Measurements from ENCODE around the gene PIK3R1. TPM values are rescaled to one million over a fixed set of nuclear protein-coding genes. Genes with fewer than 3 reads are reported as not detected.
"Not testable (repeated sequence)": the region's sequence is repeated elsewhere in the genome, so short reads cannot be mapped to it uniquely, and the experiment has no call there.

The PIK3R1 gene
- total RNA-seq, 1 donor from 2014 or later, result 128 TPM

DNA sequence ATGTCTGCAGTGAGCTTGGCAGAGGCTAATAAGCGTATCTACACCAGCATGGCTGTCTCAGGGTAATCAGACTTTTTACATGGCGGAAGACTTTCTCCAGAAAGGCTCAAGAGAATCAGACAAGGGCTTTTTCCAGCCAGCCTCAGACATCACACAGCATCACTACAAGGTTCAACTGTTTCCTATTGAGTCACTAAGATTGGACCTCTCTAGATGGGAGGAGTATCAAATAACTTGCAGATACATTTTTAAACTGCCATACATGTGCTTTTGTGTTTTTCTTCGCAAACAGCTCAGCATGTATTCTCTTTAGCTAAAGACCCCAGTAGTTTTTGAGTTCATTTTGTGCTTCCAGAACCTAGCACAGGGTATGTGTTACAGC, 22.9 kb upstream of the PIK3R1 start:
- DNase-seq (ENCODE audit: low spot score in 2 of 2) (no peak), FAIRE-seq (no peak)

DNA sequence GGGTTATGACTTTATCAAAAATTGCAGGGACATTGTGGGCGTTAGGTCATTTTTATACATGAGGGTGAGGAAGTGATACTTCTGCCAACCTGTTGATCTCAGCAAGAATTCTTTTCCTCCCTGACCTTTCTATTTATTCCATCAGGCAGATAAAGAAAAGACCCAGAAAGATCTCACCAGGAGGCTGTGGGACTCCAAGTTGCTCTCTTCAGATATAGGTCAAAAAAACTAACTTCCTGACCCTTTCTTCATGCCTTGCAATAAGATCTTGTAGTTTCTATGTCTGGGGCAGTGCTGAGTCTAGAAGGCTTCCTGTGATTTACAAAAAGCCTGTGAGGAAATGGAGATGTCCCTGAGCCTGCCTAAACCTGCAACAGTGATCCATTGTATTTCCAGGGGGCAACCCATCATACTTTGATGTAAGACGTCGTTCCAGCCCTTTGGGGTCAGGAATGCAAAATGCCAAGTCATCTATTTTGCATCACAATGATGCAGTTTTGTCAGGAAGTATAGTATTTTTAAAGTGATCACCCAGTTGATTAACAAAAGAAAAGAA, 22.0 kb upstream of the PIK3R1 start:
- DNase-seq (ENCODE audit: low spot score in 2 of 2), result no peak
- no peak for FAIRE-seq

- FAIRE-seq, result no peak
- DNase-seq (ENCODE audit: low spot score in 2 of 2), result no peak
Measured at GRCh38 chr5:68194386-68194785, 21.2 kb upstream of the PIK3R1 start.

- DNase-seq (ENCODE audit: low spot score in 2 of 2) (no peak), FAIRE-seq (no peak)
Measured at GRCh38 chr5:68195137-68195536, 20.4 kb upstream of the PIK3R1 start.

GRCh38 chr5:68196876-68197275, 18.7 kb upstream of the PIK3R1 start:
- no peak for FAIRE-seq
- no peak for DNase-seq (ENCODE audit: low spot score in 2 of 2)

GRCh38 chr5:68200288-68200687, 15.3 kb upstream of the PIK3R1 start:
- FAIRE-seq, result no peak
- no peak for DNase-seq (ENCODE audit: low spot score in 2 of 2)

DNA sequence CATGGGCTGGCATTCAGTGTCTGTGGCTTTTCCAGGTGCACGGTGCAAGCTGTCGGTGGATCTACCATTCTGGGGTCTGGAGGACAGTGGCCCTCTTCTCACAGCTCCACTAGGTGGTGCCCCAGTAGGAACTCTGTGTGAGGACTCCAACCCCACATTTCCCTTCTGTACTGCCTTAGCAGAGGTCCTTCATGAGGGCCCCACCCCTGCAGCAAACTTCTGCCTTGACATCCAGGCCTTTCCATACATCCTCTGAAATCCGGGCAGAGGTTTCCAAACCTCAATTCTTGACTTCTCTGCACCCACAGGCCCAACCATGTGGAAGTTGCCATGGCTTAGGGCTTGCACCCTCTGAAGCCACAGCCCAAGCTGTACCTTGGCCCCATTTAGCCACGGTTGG, 4.9 kb upstream of the PIK3R1 start:
- not testable (repeated sequence) for FAIRE-seq; DNase-seq (ENCODE audit: low spot score in 2 of 2)

- no peak for FAIRE-seq
Measured at GRCh38 chr5:68214482-68215207, 911 bp upstream of the PIK3R1 start.

DNA sequence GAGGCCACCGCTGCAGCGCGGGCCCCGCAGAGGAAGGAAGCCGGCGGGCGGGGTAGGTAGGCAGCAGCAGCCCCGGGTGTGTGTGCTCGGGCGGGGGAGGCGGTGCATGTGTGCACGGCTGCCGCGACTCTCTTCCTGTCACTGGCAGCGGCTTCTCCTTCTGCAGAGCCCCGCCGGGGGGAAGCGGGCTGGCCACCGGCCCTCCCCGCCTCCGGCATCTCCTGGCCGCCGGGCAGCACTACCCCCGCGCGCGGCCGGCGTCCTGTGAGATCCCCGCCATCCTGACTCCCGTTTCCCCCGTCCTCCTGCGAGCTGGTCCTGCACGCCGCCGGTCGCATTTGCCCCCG, 315 bp downstream of the PIK3R1 start:
- DNase-seq (ENCODE audit: low spot score in 2 of 2) (peak in 1 of 2 donors; percentile 74), FAIRE-seq (no peak)

More at GRCh38 chr5:68214482-68215207, 911 bp upstream of the PIK3R1 start:
- DNase-seq (ENCODE audit: low spot score in 2 of 2), result peak; percentile 31 to 75

GRCh38 chr5:68216245-68217046, 890 bp downstream of the PIK3R1 start:
- FAIRE-seq (no peak), DNase-seq (ENCODE audit: low spot score in 2 of 2) (peak; percentile 57 to 65)

- peak in 1 of 2 donors; percentile 20 for DNase-seq (ENCODE audit: low spot score in 2 of 2)
- FAIRE-seq, result no peak
Measured at GRCh38 chr5:68217047-68217355, 1.4 kb downstream of the PIK3R1 start.

DNA sequence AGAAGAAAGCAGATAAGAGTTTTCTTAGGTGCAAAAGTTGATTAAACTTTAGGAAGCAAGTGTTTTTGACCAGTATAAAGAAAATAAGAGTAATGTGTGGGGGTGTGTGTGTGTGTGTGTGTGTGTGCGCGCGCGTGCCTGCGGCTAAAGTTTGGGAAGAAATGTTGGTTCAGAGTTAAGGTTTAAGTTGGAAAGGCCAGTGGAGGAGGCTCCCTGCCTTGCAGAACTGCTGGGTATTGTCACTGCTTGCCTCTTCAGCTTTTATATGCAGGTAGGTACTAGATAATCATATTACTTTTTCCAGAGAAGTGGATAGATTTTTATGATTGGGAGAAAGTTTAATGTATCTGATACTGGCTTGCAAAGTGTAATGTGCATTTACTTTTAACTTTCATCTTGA, 2.0 kb downstream of the PIK3R1 start:
- DNase-seq (ENCODE audit: low spot score in 2 of 2) (no peak), FAIRE-seq (no peak)

- FAIRE-seq (no peak), DNase-seq (ENCODE audit: low spot score in 2 of 2) (no peak)
Measured at GRCh38 chr5:68219161-68219816, 3.7 kb downstream of the PIK3R1 start.

DNA sequence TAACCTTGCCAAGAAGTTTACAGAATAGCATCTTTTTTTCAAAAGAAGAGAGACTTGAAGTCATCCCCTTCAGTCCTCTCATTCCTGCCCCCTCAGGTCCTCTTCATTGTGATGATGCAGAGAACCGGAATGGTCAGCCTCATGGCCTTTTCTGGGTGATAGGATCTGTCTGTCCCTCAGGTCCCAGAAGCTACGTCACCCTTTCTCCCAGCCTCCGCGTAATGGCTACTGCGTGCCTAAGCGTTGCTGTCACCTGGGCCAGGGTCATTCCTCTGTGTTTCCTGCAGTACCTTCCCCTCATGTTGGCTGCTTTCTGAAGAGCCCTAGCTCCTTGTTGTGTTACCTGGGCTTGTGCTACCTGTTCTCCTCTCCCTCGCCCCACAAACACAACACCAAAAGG, 4.7 kb downstream of the PIK3R1 start:
- DNase-seq (ENCODE audit: low spot score in 2 of 2) (no peak), FAIRE-seq (no peak)

- no peak for DNase-seq (ENCODE audit: low spot score in 2 of 2)
- no peak for FAIRE-seq
Measured at GRCh38 chr5:68220914-68221313, 5.4 kb downstream of the PIK3R1 start.

DNA sequence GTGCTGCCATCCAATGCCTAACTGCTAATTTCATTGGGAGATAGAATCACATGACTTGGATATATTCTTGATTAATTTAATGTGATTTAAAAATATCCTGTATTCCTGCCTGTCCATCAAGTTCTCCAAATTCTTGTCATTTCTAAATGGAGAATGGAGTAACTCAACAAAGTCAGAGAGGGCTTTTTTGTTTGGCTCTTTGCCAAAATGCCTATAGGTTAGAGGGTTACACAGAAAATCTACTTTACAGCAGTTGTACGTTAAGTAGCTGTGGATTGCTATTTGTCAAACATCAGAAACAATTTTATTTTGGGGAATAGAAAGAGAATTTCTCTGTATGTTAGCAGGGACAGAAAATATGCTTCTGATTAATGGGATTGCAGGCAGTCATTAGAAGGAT, 5.9 kb downstream of the PIK3R1 start:
- FAIRE-seq, result no peak

GRCh38 chr5:68222310-68222709, 6.8 kb downstream of the PIK3R1 start:
- no peak for FAIRE-seq

More for the DNA sequence above, 5.9 kb downstream of the PIK3R1 start:
- no peak for DNase-seq (ENCODE audit: low spot score in 2 of 2)

DNA sequence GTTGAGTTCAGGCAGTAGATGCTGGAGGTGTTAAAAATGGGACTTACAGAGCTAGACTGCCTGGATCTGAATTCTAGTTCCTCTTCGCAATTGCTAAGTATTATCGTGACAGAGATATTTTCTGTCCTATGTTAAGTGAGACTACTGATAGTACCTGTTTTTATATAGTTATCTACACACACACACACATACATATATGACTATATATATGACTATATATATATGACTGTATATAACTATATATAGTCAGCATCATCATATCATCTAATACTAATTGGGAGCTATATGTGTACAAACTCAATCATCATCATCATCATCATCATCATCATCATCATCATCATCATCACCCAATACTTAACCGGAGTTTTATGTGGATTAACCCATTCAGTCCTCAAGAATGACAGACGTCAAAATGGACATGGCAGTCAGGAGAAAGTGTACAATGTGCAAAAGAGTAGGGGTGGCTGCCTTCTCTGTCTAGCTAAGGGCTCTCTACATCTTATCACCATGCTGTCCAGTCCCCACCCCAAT, 7.3 kb downstream of the PIK3R1 start:
- no peak for FAIRE-seq

More at GRCh38 chr5:68222310-68222709, 6.8 kb downstream of the PIK3R1 start:
- DNase-seq (ENCODE audit: low spot score in 2 of 2), result no peak

GRCh38 chr5:68223904-68224303, 8.3 kb downstream of the PIK3R1 start:
- FAIRE-seq (no peak), DNase-seq (ENCODE audit: low spot score in 2 of 2) (no peak)

More for the DNA sequence above, 7.3 kb downstream of the PIK3R1 start:
- DNase-seq (ENCODE audit: low spot score in 2 of 2), result no peak

- DNase-seq (ENCODE audit: low spot score in 2 of 2) (no peak), FAIRE-seq (no peak)
Measured at GRCh38 chr5:68224509-68225187, 9.1 kb downstream of the PIK3R1 start.

All from frontal cortex (tissue), 4 donors.